HG02973 (cell line): ENCODE results near the gene SLC2A6.

Experiments used
- ATAC-seq: cut with Tn5 transposase; IDR thresholded peaks from one replicate; pipeline ENCODE4 v1.9.1; 2021; ENCODE audit warnings: moderate library complexity; ENCODE audit not compliant: unreplicated experiment

The SLC2A6 gene

DNA sequence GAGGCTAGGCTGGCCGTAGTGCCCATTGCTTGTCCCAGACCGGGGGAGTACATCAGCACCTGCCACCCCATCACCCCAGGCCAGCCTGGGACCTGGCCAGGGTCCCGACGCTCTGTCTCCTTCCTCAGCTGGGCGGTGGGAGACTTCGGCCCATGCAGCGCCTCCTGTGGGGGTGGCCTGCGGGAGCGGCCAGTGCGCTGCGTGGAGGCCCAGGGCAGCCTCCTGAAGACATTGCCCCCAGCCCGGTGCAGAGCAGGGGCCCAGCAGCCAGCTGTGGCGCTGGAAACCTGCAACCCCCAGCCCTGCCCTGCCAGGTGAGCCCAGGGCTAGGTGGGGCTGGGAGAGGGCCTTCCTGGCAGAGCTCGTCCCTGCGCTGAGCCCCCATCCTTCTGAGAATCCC lies 35.7 kb downstream of the SLC2A6 start:
- ATAC-seq = no peak

DNA sequence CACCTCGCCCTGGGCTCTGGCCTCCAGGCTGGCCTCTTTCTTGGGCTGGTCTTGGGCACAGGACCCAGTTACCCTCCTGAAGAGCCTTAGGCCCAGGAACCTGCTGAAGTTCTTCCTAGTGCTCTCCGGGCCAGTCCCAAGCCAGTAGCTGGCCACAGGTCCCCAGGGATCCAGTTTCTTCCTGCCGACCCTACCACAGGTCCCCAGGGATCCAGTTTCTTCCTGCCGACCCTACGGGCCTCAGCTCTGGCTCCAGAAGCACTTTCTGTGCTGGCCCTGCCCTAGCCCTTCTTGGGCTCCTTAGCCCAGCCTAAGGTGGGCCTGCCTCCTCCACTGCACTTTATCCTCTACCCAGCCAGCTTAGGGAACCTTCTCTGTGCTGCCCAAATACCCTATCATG lies 37.3 kb downstream of the SLC2A6 start:
- ATAC-seq = no peak

DNA sequence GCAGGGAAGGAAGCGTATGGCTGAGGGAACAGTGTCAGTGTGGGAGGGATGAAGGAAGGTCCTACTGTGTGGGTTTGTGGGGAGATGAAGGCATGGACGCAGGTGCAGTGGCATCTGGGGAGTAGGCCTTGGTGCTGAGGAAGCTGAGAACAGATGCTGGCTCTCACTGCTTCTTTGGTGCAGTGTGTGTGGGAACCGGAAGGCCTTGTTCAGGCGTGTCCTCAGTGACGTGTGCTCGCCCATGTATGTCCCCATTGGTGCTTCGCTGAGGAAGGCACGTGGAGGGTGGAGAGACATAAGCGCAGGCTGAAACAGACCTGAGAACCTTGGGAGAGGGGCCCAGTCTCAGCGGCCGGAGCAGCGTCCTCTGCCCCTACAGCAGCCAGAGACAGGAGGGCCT lies 38.0 kb downstream of the SLC2A6 start:
- no peak for ATAC-seq

DNA sequence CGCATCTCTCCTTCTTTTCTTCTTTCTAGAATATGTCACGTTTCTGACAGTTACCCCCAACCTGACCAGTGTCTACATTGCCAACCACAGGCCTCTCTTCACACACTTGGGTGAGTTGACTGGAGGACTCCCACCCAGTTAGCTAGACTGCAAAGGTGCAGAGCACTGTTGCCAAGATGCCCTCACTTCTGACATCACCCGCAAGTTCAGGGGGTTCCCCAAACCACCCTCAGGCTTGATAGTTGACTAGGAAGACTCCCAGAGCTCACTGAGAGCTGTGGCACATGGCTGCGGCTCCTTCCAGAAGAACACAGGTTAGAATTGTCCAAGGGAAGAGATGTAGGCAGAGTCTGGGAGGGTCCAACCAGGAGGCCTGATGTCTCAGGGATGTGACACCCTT lies 39.6 kb downstream of the SLC2A6 start:
- no peak for ATAC-seq

DNA sequence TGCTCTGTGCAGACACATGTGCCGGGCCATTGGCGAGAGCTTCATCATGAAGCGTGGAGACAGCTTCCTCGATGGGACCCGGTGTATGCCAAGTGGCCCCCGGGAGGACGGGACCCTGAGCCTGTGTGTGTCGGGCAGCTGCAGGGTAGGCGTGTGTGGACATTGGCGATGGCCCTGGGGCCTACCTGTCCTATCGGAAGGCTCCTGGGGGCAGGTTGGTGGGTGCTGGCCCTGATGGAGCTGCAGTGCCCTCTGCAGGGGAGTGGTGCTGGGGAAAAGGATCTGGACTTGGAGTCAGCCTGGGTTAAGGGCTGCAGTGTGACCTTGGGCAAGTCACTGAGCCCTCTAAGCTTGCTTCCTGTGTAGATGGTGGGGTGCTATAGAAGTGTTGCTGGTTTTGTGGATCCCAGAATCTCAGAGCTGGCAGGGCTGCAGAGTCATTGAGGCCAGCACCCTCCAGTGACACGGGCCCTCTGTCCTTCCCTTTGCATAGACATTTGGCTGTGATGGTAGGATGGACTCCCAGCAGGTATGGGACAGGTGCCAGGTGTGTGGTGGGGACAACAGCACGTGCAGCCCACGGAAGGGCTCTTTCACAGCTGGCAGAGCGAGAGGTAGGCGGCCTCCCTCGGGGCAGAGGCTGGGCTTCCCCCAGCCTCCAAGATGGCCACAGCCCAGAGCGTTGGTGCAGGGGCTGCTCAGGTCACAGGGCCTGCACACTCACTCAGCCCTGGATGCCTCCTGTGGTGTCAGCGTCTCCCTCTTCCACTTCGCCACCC lies 41.0 kb downstream of the SLC2A6 start:
- no peak for ATAC-seq

DNA sequence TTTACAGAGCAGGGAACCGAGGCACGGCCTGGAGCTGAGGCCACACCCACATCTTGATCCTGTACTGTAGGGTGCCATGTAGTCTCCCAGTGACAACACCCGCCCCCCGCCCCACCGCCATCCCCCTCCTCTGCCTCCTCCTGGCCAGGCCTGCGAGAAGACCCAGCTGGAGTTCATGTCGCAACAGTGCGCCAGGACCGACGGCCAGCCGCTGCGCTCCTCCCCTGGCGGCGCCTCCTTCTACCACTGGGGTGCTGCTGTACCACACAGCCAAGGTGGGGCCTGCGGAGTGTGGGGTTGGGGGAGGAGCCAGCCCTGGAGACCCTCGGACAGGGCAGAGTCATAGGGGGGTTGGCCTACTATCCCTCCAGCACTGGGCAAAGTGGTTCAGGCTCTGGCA lies 42.2 kb downstream of the SLC2A6 start:
- ATAC-seq = no peak

DNA sequence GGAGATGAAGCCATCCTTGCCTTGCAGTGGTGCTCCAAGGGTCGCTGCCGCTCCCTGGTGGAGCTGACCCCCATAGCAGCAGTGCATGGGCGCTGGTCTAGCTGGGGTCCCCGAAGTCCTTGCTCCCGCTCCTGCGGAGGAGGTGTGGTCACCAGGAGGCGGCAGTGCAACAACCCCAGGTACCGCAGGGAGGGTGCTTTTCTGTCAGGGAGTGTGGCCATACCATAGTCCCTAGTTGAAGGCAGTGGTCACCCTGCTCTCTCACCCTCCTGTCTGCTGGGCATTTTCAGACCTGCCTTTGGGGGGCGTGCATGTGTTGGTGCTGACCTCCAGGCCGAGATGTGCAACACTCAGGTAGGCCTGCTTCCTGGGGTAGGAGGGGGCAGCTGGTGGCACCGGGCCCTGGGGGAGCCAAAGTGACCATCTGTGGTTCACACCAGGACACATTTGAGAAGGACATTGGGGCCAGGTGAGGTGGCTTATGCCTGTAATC lies 45.5 kb downstream of the SLC2A6 start:
- ATAC-seq = no peak

DNA sequence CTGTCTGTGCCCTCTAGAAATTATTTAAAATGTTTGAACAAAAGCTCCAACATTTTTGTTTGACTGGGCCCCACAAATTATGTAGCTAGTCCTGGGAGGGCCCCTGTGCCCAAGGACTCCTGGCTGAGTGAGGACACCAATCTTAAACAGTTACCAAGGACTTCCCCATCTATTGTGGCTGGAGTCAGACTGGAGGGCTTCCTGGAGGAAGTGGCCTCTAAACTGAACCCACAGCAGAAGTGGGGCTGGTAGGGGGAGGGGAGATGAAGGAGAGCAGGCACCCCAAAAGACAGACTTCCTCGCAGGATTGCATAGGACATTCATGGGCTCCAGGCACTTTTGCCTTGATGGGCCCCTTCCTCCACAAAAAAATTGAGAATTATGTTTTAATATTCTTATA lies 48.7 kb downstream of the SLC2A6 start:
- no peak for ATAC-seq

DNA sequence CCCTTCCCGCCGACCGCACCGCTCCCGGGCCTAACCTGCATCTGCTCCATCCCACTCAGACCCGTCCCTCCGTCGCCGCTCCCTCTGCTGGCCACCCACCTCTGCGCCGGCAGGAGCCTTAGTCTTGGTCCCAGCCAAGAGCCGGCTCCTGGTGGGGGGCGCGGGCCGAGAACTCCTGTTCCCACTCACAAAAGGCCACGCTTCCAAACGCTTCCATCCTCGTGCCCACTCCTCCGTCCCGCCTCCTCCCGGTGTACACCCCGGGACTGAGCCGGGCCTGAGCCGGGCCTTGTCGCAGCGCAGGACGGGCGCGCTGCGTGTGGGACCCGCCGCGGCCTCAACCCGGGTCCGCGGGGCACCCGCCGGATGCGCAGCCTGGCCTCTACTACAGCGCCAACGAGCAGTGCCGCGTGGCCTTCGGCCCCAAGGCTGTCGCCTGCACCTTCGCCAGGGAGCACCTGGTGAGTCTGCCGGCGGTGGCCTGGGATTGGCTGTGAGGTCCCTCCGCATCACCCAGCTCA lies 49.2 kb downstream of the SLC2A6 start:
- ATAC-seq = no peak

DNA sequence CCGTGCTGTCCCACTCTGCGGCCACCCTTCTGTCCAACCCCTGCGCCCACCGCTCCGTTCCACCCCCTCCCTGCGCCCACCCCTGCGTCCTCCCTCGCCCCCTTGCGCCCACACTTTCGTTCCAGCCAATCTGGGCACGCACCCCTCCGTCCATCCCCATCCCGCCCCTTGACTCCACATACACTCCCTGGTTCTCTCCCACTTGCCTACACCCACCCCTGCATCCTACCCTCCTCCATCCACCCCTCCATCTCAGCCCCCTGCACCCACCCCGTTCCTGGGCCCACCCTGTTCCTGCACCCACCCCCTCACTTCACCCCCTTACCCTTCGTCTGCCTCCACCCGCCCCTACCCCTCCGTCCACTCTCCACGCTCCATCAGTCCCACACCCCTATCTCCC lies 49.7 kb downstream of the SLC2A6 start:
- ATAC-seq = no peak

DNA sequence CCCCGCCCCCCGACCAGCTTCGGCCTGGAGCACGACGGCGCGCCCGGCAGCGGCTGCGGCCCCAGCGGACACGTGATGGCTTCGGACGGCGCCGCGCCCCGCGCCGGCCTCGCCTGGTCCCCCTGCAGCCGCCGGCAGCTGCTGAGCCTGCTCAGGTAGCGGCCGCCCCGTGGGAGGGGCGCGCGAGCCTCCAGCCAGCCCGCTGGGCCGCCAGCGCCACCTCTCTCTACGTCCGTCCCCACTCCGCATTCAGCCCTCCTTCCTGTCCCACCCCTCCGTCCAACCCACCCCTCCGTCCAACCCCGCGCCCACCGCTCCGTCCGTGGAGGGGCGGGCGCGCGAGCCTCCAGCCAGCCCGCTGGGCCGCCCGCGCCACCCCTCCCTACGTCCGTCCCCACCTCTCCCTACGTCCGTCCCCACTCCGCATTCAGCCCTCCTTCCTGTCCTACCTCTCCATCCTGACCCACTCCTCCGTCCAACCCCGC lies 50.2 kb downstream of the SLC2A6 start:
- no peak for ATAC-seq

DNA sequence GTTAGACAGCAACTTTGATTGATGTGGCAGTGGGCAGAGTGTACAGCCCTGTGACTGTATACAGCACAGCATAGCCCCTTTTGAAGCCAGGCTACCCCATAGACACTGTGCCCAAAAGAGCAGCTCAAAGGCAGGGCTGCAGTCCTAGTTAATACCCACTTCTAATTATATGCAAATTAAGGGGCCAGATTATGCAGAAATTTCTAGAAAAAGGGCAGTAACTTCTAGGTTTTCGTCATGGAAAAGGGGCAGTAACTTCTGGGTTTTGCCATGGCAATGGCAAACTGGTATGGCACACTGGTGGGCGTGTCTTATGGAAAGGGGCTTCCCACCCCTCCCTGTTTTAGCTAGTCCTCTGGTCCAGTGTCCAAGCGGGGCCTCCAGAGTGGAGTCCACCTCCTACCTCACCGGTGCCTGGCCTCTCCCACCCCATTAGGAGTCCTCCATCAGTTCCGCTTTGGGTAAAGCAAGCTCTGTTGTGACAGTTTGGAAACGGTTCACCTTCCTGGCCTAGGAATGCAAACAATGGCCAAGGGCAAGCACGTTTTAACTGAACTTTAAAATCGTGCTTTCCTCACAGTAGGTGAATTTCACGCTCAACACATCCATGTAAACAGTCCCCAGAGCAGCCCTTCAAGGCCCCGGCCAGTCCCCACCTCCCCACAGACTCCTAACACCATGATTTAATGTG lies 51.1 kb downstream of the SLC2A6 start:
- ATAC-seq = no peak

DNA sequence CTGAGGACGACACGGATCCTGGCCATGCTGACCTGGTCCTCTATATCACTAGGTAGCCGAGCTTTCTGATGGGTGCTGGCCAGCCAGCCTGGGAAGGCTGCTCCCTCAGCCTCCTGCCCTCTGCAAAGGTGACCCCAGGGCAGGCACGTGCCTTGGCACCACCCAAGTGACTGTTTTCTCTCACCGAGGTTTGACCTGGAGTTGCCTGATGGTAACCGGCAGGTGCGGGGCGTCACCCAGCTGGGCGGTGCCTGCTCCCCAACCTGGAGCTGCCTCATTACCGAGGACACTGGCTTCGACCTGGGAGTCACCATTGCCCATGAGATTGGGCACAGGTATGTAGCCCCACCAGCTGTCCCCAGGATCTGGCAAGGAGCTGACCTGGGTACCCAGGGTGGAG lies 52.9 kb downstream of the SLC2A6 start:
- ATAC-seq = no peak

DNA sequence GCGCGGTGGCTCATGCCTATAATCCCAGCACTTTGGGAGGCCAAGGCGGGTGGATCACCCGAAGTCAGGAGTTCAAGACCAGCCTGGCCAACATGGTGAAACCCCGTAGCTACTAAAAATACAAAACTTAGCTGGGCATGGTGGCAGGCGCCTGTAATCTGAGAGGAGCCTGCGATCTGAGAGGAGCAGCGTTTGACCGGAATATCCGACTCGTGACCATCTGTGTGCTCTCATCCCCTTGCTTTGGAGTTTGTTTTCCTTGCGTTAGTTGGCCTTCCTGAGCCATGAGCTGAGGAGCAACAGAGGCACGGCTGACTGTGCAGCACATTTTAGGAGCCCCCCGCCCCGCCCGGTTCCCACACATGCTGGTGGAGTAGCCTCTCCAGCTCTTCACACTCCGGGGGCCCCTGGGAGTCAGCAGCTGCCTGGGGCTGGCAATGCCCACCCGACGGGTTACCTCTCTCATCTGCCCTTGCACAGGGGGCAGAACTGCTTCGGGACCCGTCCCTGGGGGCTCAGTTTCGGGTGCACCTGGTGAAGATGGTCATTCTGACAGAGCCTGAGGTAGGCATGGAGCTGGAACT lies 53.8 kb downstream of the SLC2A6 start:
- ATAC-seq = no peak

DNA sequence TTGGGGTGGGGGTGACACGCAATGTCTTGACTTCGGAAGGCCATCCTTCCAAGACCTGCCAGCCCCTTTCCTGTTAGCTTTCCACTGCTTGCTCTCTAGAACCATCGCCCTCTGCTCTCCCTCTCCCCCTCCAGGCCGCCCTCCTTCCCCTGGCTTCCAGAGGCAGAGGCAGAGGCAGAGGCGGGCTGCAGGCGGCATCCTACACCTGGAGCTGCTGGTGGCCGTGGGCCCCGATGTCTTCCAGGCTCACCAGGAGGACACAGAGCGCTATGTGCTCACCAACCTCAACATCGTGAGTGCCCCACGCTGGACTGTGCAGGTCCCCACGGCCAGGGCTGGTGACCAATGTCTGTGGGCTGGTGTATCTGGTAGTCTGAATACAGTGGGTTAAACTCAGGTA lies 54.7 kb downstream of the SLC2A6 start:
- no peak for ATAC-seq

DNA sequence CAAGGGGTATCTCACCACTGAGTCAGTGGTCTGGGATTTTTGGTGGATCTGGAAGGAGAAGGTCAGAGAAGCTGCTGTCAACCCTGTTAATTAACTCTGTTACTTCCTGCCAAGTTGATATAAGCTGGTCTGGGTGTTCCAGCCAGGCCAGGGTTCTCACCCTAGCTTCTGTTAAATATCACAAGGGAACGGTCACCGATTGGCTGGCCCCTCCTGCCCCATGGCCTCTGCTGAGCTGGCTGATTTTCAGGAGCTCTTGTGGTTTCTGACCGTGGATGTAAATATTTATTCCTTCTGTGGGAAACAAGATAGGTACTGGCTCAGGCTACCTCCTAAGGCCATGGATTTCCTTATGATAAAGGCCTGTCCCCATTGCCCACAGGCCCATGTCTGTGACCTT lies 55.7 kb downstream of the SLC2A6 start:
- no peak for ATAC-seq

DNA sequence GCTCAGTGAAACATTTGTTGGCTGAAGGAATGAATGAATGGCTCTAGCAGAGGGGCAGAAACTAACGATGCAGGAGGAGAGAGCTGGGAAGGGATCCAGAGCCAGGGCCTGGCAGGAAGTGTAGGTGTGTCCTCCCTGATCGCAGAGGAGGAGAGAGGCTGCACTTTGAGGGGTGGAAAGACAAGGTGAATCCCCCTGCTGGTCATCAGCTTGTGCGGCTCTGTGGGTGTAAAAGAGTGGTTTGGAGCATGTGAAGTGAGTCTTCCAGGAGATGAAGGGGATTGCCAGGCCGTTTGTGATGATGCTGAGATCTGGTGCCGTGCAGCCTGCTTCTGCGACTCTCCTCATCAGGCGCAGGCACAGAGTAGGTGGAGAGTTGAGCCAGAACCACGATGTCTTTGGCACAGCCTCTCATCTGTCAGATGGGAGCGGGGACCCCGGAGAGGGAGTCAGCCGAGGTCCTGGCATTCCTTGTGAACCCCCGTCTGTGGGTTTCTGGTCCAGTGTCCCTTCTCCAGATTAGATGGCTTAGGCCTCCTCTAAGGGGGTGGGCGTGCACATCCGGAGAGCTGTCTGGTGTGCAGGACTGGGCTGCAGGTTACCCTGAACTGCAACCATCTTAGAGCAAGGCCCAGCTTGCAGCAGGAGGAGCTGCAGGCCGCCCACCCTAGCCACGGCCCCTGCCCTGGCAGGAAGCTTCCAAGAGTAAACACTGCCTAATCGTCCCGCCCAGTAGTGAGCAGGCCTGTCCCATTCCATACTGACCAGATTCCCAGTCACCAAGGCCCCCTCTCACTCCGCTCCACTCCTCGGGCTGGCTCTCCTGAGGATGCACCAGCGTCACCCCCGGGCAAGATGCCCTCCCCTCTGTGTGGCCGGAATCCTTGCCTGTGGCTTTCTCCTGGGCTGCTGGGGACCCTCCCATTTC lies 57.0 kb downstream of the SLC2A6 start, which contains the start of gene ADAMTS13:
ADAMTS13 (plus strand) TSS at position 753 of the 928 bp plus-strand sequence; CDS start at position 830, 77 bp downstream.
- no peak for ATAC-seq
